ENCODE results near the gene NBEA. TPM values are rescaled to one million over a fixed set of nuclear protein-coding genes. Genes with fewer than 3 reads are reported as not detected.

The NBEA gene
- total RNA-seq, 1 experiment from 2014 or later, result 4.4 TPM

- Histone ChIP-seq H3K9me3 (ENCODE audit: low read length) (no peaks in the 10 kb centered on the region), H2AFZ (ENCODE audit: low read length) (no peak overlapping the region), H3K9me2 (replicated peaks; ENCODE audit: low read length) (no peaks in the 10 kb centered on the region), H3K36me3 (ENCODE audit: low read depth, low read length) (no peaks in the 10 kb centered on the region), H3K4me2 (ENCODE audit: low read length) (no peak overlapping the region), H4K20me1 (ENCODE audit: low read length) (no peaks in the 10 kb centered on the region), H3K27me3 (ENCODE audit: low read length) (no peaks in the 10 kb centered on the region), H3K79me2 (ENCODE audit: low read length) (no peaks in the 10 kb centered on the region), H3K4me1 (ENCODE audit: insufficient read depth, low read length) (peaks cover 6% of the 10 kb centered on the region; the same call in 1 of the 2 replicates), H3F3A (ENCODE audit: low read length, unreplicated experiment) (no peaks in the 10 kb centered on the region), H3K27ac (ENCODE audit: low read length) (no peak overlapping the region), H3K9ac (ENCODE audit: low read length) (no peak overlapping the region), H3K4me3 (ENCODE audit: low read length) (no peak overlapping the region)
- ATAC-seq (peak; percentile 59), DNase-seq (peak; percentile 25)
- TF ChIP-seq, protein P1, sequence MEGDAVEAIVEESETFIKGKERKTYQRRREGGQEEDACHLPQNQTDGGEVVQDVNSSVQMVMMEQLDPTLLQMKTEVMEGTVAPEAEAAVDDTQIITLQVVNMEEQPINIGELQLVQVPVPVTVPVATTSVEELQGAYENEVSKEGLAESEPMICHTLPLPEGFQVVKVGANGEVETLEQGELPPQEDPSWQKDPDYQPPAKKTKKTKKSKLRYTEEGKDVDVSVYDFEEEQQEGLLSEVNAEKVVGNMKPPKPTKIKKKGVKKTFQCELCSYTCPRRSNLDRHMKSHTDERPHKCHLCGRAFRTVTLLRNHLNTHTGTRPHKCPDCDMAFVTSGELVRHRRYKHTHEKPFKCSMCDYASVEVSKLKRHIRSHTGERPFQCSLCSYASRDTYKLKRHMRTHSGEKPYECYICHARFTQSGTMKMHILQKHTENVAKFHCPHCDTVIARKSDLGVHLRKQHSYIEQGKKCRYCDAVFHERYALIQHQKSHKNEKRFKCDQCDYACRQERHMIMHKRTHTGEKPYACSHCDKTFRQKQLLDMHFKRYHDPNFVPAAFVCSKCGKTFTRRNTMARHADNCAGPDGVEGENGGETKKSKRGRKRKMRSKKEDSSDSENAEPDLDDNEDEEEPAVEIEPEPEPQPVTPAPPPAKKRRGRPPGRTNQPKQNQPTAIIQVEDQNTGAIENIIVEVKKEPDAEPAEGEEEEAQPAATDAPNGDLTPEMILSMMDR (conservative IDR thresholded peaks at IDR 0.05; ENCODE audit: low read depth, low read length), result no peak
- TF ChIP-seq EZH2phosphoT487 (IDR thresholded peaks at IDR 0.05; ENCODE audit: borderline replicate concordance, low read length) (no peak), EZH2 (IDR thresholded peaks at IDR 0.05; ENCODE audit: low read length, unreplicated experiment) (no peak)
- ChIA-PET POLR2A (ENCODE audit: unreplicated experiment) (no interaction called here), CTCF (no interaction called here)
- no TSS peak for BruUV-seq (replicated peaks)
- intact Hi-C loops (cut with micrococcal nuclease), result no loop called here
Measured at GRCh38 chr13:35378939-35379338, 436.9 kb downstream of the NBEA start.

- H3K27ac ChIP-seq (ENCODE audit: low read length), result no peak overlapping the region
- no peak overlapping the region for H3K4me3 ChIP-seq (ENCODE audit: low read length)
- no peaks in the 10 kb centered on the region for H3K9me3 ChIP-seq (ENCODE audit: low read length)
- H3K4me2 ChIP-seq (ENCODE audit: low read length), result no peak overlapping the region
- H3K9ac ChIP-seq (ENCODE audit: low read length), result no peak overlapping the region
- no peaks in the 10 kb centered on the region for H3K9me2 ChIP-seq (replicated peaks; ENCODE audit: low read length)
- ATAC-seq, result no peak
- DNase-seq, result no peak
- H3K36me3 ChIP-seq (ENCODE audit: low read depth, low read length), result no peaks in the 10 kb centered on the region
- ChIA-PET POLR2A (ENCODE audit: unreplicated experiment) (no interaction called here), CTCF (no interaction called here)
- intact Hi-C loops (cut with micrococcal nuclease), result no loop called here
- no TSS peak for BruUV-seq (replicated peaks)
- no peak overlapping the region for H2AFZ ChIP-seq (ENCODE audit: low read length)
- H3K4me1 ChIP-seq (ENCODE audit: insufficient read depth, low read length), result peaks cover 6% of the 10 kb centered on the region; the same call in 1 of the 2 replicates
- TF ChIP-seq EZH2phosphoT487 (IDR thresholded peaks at IDR 0.05; ENCODE audit: borderline replicate concordance, low read length) (no peak), EZH2 (IDR thresholded peaks at IDR 0.05; ENCODE audit: low read length, unreplicated experiment) (no peak)
- TF ChIP-seq, protein P1 (conservative IDR thresholded peaks at IDR 0.05; ENCODE audit: low read depth, low read length), result no peak
- H3K27me3 ChIP-seq (ENCODE audit: low read length), result no peaks in the 10 kb centered on the region
- no peaks in the 10 kb centered on the region for H4K20me1 ChIP-seq (ENCODE audit: low read length)
- no peaks in the 10 kb centered on the region for H3F3A ChIP-seq (ENCODE audit: low read length, unreplicated experiment)
- H3K79me2 ChIP-seq (ENCODE audit: low read length), result no peaks in the 10 kb centered on the region
Measured at GRCh38 chr13:35379663-35380062, 437.6 kb downstream of the NBEA start.

- H3K9ac ChIP-seq (ENCODE audit: low read length), result no peak overlapping the region
- H3K4me1 ChIP-seq (ENCODE audit: insufficient read depth, low read length), result no peaks in the 10 kb centered on the region
- POLR2A ChIA-PET (ENCODE audit: unreplicated experiment), result no interaction called here
- no peak overlapping the region for H3K4me3 ChIP-seq (ENCODE audit: low read length)
- ATAC-seq (no peak), DNase-seq (no peak)
- CTCF ChIA-PET, result no interaction called here
- intact Hi-C loops (cut with micrococcal nuclease), result no loop called here
- H3K4me2 ChIP-seq (ENCODE audit: low read length), result no peak overlapping the region
- no peaks in the 10 kb centered on the region for H3K36me3 ChIP-seq (ENCODE audit: low read depth, low read length)
- no peaks in the 10 kb centered on the region for H3K27me3 ChIP-seq (ENCODE audit: low read length)
- TF ChIP-seq EZH2phosphoT487 (IDR thresholded peaks at IDR 0.05; ENCODE audit: borderline replicate concordance, low read length) (no peak), EZH2 (IDR thresholded peaks at IDR 0.05; ENCODE audit: low read length, unreplicated experiment) (no peak)
- TF ChIP-seq, protein P1 (conservative IDR thresholded peaks at IDR 0.05; ENCODE audit: low read depth, low read length), result no peak
- no TSS peak for BruUV-seq (replicated peaks)
- H3K9me2 ChIP-seq (replicated peaks; ENCODE audit: low read length), result no peaks in the 10 kb centered on the region
- H2AFZ ChIP-seq (ENCODE audit: low read length), result no peak overlapping the region
- H4K20me1 ChIP-seq (ENCODE audit: low read length), result no peaks in the 10 kb centered on the region
- H3F3A ChIP-seq (ENCODE audit: low read length, unreplicated experiment), result no peaks in the 10 kb centered on the region
- no peaks in the 10 kb centered on the region for H3K9me3 ChIP-seq (ENCODE audit: low read length)
- no peaks in the 10 kb centered on the region for H3K79me2 ChIP-seq (ENCODE audit: low read length)
- H3K27ac ChIP-seq (ENCODE audit: low read length), result no peak overlapping the region
Measured at GRCh38 chr13:35387682-35388250, 445.7 kb downstream of the NBEA start.
